Inferior parietal cortex (tissue), 1 donor: Measurements from ENCODE around the gene MSL1.

Experiments used
- DNase-seq: peaks from one replicate; pipeline ENCODE4 v3.0.0-alpha.2; 2016; ENCODE audit errors: extremely low spot score

The MSL1 gene

DNA sequence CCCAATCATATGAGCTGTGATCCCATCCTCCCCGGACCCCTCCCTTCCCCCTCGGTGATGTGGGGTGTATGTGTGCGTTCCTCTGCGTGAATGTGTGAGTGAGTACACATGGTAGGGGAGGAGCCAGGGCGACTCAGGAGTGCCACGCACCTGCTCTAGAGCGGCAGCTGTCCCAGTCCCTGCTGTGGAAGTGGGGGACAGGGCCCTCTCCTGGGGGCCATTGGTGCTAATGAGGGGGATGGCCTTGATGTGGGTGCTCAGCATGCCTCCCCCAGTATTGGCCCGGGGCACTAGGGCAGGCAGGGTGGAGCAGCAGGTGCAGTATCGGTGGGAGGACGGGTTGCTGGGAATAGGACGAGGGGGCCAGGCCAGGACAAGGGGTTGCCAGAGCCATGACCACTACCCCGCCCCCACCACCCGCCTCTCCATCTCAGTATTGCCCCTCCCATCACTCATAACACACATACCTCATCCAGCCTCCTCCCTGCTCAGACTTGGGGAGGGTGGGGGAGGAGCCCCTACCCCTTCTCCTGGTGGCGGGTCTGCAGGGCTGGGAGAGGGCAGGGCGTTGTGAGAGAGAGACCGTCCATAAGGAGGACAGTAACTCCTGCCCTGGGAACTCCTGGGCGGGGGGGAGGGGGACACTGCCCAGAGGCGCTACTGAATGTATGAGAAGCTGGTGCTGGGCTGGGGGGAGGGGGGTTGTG, 29.9 kb upstream of the MSL1 start:
- DNase-seq, result no peak

DNA sequence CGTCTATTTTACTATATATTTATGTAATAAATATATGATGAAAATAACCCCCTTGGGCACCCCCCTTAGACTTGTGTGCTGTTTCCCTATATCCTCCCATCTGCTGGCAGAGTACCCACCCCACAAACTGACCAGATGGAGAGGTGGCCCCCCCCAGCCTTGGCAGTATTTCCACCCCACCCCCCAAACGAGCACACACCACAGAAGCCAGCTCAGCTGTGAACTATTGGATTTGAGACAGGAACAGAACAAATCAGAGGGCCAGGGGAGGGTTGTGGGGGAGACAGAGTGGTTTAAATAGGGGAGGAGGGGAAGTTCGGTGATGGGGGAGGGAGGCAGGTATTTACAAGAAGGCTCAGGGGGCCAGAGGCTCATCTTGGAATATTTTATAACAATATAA, 29.2 kb upstream of the MSL1 start:
- peak; percentile 39 for DNase-seq

- DNase-seq, result no peak
Measured at GRCh38 chr17:40093005-40093579, 28.7 kb upstream of the MSL1 start.

DNA sequence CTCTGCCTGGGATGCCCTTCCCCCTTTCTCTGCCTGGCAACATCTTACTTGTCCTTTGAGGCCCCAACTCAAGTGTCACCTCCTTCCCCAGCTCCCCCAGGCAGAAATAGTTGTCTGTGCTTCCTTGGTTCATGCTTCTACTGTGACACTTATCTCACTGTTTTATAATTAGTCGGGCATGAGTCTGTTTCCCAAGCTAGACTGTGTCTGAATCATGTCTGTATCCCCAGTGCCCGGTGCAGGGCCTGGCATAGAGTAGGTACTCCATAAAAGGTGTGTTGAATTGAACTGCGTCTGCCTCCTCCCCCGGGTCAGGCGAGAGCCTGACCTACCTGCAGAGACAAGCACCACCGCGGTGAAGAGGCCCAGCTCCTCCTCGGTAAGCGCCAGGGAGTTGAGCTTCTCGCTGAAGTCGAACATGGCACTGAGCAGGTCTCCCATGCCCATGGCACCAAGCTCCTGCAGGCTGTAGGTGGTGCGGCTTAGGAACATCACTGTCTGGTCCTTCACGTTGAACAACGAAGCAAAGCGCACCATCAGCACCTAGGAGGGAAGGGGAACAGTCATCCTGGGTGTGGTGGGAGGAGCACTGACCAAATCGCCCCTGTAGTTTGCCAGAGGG, 28.1 kb upstream of the MSL1 start:
- DNase-seq, result no peak

- no peak for DNase-seq
Measured at GRCh38 chr17:40094874-40095273, 26.9 kb upstream of the MSL1 start.

DNA sequence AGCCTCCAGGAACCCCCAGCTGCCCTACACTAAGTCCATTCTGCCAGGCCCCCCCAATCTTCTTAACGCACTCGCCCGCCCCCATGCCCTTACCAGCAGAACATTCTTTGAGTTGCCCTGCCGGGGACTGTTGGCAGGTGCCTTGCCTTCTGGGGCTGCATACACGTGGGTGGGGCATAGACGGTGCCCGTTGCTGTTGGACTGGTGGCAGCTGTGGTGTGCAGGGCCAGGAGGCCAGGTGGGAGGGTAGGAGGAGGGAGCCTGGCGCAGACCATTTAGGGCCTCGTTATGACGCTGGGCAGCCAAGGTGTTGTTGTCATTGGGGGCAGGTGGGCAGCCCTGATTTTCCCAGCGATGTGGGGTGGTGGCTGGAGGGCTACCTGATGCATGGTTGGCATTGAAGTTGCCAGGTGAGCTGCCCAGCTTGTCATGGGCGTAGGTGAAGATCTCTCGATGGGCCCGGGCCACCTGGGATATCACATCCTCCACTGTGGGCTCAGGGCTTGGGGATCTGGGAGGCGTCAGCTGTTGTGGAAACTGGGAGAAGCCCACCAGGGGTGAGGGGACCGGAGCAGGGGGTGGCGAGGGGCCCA, 26.3 kb upstream of the MSL1 start:
- DNase-seq, result no peak

DNA sequence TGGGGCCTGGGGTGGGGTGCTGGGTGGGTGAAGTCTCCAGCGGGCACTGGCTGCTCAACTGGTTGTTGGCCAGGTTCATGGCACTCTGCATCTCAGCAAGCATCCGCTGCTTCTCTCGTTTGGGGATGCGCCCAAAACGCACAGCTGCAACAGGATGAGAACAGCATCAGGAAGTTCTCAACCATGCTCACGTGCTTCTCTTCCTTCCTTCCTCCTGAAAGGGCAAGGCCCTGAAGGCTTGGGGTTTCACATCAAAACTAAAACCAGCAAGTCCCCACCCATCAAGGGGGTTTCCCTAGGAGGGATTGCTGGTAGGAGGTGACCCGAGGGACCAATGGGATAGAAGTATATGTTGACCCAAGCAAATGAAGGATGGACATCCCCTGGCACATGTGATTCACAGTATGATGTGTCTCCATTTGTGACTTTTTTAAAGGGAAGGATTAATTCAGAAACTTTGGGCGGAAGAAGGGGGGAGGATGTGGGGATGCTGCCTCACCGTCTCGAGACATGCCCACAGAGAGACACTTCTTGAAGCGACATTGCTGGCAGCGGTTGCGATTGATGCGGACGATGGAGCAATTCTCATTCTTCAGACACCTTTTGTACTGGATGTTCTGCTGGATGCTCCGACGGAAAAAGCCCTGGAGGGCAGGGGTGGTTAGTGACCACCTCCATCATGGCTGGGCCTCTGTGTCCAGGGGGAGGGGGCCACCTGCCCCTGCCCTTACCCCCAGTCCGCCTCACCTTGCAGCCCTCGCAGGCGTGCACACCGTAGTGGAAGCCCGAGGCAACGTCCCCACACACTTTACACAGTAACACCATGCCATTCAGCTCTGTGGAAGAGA, 25.6 kb upstream of the MSL1 start:
- no peak for DNase-seq

DNA sequence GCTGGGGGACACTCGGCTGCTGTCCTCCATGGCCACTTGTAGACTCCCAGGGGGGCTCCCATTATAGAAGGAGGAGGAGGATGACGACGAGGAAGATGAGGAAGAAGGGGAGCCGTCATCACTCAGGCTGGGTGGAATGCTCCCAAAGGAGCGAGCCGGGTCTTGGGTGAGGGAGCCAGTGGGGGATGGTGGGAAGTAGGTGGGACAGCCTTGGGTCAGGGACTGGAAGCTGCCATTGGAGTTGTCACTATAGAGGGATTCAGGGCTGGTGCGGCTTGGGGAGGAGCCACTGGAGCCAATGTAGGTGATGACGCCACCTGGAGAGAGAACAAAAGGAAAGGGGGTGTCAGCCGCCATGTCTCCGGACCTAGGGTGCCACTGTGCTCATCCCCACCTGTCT, 24.7 kb upstream of the MSL1 start:
- no peak for DNase-seq

GRCh38 chr17:40097931-40098845, 23.6 kb upstream of the MSL1 start:
- no peak for DNase-seq

- DNase-seq, result peak; percentile 95
Measured at GRCh38 chr17:40098846-40099618, 22.7 kb upstream of the MSL1 start.

DNA sequence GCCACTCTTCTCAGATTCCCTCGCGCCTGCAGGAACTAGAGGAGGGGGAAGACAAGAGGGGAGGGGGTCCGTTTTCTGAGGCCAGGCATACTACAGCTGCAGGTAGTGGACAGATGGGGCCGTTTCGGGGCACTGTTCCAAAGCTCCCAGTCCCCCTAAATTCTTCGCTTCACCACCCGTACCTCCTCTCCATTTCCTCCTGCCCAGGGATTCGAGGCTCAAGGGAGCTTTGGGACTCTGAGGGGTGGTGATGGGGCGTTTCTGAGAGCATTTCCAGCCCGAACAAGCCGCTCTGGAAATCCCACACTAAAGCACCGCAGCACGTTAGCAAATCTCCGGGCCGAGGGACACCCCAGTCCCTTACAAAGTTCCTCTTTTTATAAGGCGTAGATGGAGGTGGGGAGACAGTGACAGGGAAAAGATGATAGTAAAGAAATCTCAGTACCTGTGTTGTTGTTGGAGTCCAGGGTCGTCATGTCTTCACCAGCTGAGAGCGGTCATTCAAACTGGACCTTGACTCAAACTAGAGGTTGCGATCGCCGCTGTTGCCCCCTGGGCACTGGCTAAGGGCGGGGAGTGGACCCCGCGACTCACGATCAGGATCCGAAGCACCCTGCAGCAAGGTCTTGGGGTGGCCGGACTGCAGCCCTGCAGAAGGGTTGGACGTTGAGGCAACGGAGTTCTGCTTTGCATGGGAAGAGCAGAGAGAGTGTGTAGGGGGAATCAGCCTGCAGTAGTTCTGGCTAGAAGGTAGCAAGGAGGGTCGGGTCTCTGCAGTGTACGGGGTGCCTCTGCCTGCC, 22.0 kb upstream of the MSL1 start:
- no peak for DNase-seq

- DNase-seq, result no peak
Measured at GRCh38 chr17:40100419-40100668, 21.4 kb upstream of the MSL1 start, which contains the start of gene NR1D1. TSS of gene NR1D1 (minus strand) at chr17:40100589. CDS start at chr17:40100094, 495 bp downstream.

GRCh38 chr17:40100669-40101366, 21.0 kb upstream of the MSL1 start:
- DNase-seq, result peak; percentile 98

DNA sequence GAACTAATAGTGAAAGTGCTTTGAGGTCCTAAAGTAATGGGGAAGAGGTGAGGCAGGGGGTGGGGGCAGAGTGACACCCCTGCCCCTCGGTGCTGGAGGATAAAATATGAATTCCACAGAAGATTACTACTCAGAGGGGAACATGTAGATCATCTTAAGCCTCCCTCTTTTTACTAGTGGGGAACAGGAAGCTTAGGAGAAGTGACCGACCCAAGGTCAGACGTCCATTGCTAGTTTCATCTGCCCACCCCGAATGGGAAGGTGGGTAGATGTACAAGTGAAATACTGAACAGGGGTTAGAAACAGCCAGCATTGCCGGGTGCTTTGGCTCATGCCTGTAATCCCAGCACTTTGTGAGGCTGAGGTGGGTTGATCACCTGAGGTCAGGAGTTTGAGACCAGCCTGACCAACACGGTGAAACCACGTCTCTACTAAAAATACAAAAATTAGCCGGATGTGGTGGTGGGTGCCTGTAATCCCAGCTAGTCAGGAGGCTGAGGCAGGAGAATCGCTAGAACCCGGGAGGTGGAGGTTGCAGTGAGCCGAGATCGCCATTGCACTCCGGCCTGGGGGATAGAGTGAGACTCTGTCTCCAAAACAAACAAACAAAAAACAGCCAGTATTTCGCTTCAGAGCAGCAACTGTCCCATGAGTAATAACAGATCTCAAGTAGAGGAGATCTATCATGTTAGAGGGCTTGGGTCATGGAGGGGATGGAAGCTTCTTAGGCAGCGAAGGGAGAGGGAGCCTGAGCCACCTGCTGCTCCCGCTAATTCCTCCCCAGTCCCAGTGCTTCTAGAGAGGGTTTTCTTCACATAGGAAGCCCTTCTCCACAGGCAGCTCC, 20.2 kb upstream of the MSL1 start:
- DNase-seq, result no peak

DNA sequence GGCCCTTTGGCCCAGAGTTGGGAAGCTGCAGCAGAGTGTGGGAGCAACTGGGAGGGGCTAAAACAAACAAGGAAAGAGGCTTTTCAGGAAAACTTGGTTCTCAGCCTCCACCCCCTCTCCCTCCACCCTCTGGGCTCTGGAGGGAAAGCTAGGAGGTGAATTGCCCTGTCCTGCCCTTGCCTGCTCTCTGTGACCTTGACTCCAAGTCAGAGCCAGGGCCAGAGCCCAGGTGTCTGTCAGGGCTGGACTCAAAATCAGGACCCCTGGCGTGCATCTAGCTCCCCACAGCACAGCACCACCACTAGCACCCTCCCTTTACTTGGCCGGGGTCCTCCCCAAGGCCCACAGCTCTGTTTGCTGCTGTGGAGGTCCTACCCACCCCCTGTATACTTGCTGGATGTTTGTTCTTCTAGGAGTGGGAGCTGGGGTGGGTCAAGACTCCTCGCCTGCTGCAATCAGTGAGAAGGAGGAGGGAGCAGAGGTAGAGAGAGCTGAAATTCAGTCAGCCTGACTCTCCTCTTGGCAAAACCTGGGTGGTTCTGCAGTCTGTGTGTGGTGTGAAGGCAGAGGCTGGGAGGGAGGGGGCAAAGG, 18.6 kb upstream of the MSL1 start:
- DNase-seq, result no peak

GRCh38 chr17:40103688-40104087, 18.1 kb upstream of the MSL1 start:
- DNase-seq, result no peak
